ENCODE data around the gene LBX1.

LBX1 gene

DNA sequence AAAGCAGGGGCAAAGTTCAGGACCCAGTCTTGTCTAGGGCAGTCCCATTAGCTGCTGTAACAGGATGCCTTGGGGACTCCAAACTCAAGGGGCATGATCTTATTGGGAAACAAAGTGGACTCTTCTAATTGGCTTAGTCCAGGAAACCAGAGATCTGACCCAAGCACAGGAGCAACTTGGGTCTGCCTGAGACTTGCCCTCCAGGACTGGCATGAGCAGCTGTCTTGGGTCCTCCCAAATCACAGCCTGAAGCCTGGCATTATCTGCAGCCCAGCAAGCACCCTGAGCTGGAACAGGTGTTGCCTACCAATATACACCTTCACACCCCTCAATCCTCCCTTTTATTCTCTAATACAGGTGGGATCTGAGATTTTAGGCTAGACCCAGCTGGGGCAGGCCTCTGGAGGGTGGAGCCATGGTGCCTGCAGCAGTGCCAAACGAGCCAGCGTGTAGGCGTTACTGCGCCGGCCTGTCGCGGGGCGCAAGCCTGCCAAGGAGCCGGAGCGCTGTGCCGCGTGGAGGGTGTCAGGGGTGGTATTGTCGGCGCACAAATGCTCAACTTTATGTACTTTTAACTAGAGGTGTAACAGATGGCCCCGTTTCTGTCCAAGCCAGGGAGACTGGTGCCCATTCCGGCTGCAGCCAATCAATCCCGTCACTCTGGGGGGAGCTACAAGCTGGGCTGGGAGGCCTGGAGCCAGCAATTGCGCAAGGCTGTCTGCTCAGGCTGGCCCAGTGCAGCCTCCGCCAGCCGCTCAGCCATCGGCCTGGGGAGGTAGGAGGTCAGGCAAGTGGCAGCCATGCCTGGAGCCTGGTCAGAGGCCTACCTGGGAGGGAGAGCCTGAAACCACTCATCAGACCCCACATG, 12.8 kb upstream of the LBX1 start:
- H3K27ac Mint-ChIP-seq: no peak overlapping the region
- no peaks in the 10 kb centered on the region for H3K36me3 Mint-ChIP-seq (ENCODE audit: low read depth)
- H3K27me3 Mint-ChIP-seq (ENCODE audit: low read depth): peaks cover 87% of the 10 kb centered on the region
- H3K4me3 Mint-ChIP-seq: no peak overlapping the region
- peaks cover 17% of the 10 kb centered on the region for H3K4me1 Mint-ChIP-seq
- TF ChIP-seq, protein P1, sequence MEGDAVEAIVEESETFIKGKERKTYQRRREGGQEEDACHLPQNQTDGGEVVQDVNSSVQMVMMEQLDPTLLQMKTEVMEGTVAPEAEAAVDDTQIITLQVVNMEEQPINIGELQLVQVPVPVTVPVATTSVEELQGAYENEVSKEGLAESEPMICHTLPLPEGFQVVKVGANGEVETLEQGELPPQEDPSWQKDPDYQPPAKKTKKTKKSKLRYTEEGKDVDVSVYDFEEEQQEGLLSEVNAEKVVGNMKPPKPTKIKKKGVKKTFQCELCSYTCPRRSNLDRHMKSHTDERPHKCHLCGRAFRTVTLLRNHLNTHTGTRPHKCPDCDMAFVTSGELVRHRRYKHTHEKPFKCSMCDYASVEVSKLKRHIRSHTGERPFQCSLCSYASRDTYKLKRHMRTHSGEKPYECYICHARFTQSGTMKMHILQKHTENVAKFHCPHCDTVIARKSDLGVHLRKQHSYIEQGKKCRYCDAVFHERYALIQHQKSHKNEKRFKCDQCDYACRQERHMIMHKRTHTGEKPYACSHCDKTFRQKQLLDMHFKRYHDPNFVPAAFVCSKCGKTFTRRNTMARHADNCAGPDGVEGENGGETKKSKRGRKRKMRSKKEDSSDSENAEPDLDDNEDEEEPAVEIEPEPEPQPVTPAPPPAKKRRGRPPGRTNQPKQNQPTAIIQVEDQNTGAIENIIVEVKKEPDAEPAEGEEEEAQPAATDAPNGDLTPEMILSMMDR (IDR thresholded peaks at IDR 0.05; ENCODE audit: unreplicated experiment in 3 of 3): no peak
- peaks cover 3% of the 10 kb centered on the region for H3K9me3 Mint-ChIP-seq

- H3K27me3 Mint-ChIP-seq (ENCODE audit: low read depth): peaks cover 95% of the 10 kb centered on the region
- peaks cover 14% of the 10 kb centered on the region for H3K4me1 Mint-ChIP-seq
- no peaks in the 10 kb centered on the region for H3K9me3 Mint-ChIP-seq
- H3K36me3 Mint-ChIP-seq (ENCODE audit: low read depth): no peaks in the 10 kb centered on the region
- TF ChIP-seq, protein P1 (IDR thresholded peaks at IDR 0.05; ENCODE audit: unreplicated experiment in 3 of 3): peak; percentile 66 to 84 (median 82)
- no peak overlapping the region for H3K4me3 Mint-ChIP-seq
- no peak overlapping the region for H3K27ac Mint-ChIP-seq
Observed at GRCh38 chr10:101238732-101239105, 9.5 kb upstream of the LBX1 start.

DNA sequence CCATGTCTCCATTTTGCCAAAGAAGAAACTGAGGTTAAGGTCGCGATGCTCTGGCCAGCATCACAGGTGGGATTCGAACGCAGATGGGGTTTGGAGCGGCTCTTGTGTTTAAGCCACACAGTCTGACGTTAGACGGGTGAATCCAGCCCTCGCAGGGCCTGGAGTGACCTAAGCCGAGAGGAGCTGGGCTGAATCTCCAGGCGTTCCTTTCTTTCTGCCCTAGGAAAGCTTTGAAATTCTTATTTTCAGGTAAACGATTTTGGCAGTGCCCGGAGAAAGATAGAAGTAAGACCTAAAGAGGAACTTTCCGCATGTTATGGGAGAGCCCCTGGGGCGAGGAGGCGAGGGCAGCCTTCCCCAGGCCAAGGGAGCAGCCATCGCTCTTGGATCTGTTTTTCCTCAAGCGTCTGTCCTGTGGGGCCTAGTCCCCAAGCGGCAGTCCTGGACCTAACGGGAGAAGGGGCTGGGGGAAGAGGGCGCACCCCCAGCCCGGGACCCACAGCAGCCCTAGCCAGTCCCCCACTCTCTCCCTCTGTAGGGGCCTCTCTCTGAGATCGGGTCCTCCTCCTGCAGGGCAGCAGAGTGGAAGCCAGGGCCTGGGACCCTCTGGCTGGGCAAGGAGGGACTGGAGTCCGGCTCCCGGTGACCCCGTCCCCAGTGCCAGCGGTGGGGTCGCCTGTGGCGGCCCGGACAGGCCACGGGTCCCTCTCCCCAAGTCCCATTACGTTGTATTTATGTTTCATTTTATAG, 8.9 kb upstream of the LBX1 start:
- H3K36me3 Mint-ChIP-seq (ENCODE audit: low read depth): no peaks in the 10 kb centered on the region
- H3K27ac Mint-ChIP-seq: no peak overlapping the region
- peaks cover 98% of the 10 kb centered on the region for H3K27me3 Mint-ChIP-seq (ENCODE audit: low read depth)
- H3K9me3 Mint-ChIP-seq: no peaks in the 10 kb centered on the region
- TF ChIP-seq, protein P1 (IDR thresholded peaks at IDR 0.05; ENCODE audit: unreplicated experiment in 3 of 3): no peak
- no peak overlapping the region for H3K4me3 Mint-ChIP-seq
- H3K4me1 Mint-ChIP-seq: peaks cover 13% of the 10 kb centered on the region

DNA sequence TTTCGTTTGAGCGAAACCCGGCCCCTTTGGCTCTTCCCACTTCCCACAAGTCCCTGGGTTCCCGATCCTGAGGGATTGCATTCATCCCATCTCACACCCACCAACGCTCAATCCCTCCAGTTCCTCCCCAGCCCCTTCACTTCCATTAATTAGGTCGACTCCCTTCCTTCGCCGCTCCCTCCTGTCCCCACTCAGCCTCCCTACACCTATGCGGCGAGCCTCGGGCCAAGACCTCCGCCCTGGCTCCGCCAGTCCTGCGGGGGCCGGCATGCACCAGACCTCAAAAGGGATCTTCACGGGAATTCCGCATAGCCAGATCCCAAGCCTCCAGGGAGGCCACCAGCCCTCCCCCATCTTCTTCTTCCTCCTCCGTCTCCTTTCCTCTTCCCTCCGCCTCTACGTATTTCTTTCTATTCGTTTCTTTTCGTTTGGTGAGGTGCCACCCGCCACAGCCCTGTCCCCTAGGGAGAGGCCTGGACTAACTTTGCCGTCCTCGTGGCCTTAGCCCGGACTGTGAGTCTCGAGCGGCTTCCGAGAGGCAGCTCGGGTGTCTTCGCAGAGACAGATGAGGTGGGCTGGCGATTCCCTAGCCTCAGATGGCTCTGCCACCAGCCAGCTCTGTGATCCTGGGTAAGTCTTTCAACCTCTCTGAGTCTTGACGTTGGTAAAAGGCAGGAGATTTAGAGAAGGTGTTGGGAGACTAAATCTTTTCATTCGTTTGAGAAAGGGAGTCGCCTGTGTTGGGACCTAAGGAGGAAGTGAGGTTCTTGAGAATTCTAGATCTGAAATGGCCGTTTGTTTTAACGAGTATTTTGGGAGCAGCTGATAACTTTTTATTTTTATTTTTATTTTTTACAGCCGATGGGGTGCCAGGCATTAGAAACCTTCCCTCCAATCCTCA, 8.1 kb upstream of the LBX1 start:
- TF ChIP-seq, protein P1 (IDR thresholded peaks at IDR 0.05; ENCODE audit: unreplicated experiment in 3 of 3): no peak
- Mint-ChIP-seq H3K4me3 (peak overlapping the region; percentile 35 to 62 (median 38)), H3K9me3 (no peaks in the 10 kb centered on the region), H3K27me3 (ENCODE audit: low read depth) (peaks cover 98% of the 10 kb centered on the region), H3K4me1 (peaks cover 8% of the 10 kb centered on the region), H3K36me3 (ENCODE audit: low read depth) (no peaks in the 10 kb centered on the region), H3K27ac (no peak overlapping the region)

GRCh38 chr10:101236376-101237080, 7.3 kb upstream of the LBX1 start:
- Mint-ChIP-seq H3K36me3 (ENCODE audit: low read depth) (no peaks in the 10 kb centered on the region), H3K4me1 (peaks cover 8% of the 10 kb centered on the region), H3K9me3 (no peaks in the 10 kb centered on the region), H3K4me3 (peak overlapping the region; percentile 35 to 62 (median 38)), H3K27ac (no peak overlapping the region), H3K27me3 (ENCODE audit: low read depth) (peaks cover 100% of the 10 kb centered on the region)
- TF ChIP-seq, protein P1 (IDR thresholded peaks at IDR 0.05; ENCODE audit: unreplicated experiment in 3 of 3): no peak

Data from nephron (organoid).